ENCODE results near the gene SMIM5. TPM values are rescaled to one million over a fixed set of nuclear protein-coding genes. Genes with fewer than 3 reads are reported as not detected.

SMIM5 gene
- total RNA-seq, 1 donor from 2014 or later = 0.24 TPM

DNA sequence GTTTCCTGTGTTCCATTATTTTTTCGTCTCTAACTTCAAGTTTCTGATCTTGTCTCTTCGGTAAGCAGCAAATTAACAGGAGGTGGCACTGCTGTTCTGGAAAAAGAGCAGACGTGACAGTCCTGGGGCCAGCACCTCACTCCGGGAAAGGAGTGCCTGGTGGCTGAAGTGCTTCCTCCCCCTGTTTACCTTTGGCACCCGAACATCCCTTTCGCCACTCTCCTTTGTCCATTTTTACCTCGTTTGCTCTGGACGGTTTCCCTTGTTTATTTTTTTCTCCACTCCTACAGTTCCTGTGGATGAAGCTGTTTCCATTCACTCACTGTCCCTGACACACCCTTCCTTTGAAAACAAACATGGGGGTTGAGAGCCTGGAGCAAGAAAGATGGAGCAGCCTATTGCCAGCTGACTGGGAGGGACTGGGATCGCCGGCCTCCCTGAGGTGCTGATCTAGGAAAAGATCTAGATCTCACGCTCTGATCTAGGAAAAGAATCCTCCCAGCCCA is 46.5 kb downstream of the SMIM5 start:
- no peak for DNase-seq (ENCODE audit: extremely low spot score, unreplicated experiment)
- peaks cover 71% of the 10 kb centered on the region for H3K4me1 Mint-ChIP-seq (ENCODE audit: unreplicated experiment)

DNA sequence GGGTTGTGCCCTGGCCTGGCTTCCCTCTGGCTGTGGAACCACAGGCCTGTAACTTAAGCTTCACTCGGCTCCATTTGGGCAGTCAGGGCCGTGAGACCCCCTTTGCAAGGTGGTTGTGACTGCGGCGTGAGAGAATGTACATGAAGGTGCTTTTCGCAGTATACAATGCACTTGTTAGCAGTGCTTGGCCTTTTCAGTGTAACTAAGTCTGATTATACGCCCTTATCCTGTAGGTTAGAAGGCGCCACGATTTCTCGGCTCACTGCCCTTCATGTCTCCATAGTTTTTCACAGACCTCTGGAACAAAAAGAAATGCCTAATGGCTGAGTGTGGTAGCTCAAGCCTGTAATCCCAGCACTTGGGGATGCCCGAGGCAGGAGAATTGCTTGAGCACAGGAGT is 47.2 kb downstream of the SMIM5 start:
- no peak for DNase-seq (ENCODE audit: extremely low spot score, unreplicated experiment)
- Mint-ChIP-seq H3K4me3 (ENCODE audit: unreplicated experiment) (no peak overlapping the region), H3K4me1 (ENCODE audit: unreplicated experiment) (peaks cover 74% of the 10 kb centered on the region), H3K9me3 (ENCODE audit: unreplicated experiment) (no peaks in the 10 kb centered on the region), H3K27ac (ENCODE audit: unreplicated experiment) (peak overlapping the region; percentile 94), H3K27me3 (ENCODE audit: unreplicated experiment) (no peaks in the 10 kb centered on the region), H3K36me3 (ENCODE audit: unreplicated experiment) (peaks cover 8% of the 10 kb centered on the region)
- TF ChIP-seq, protein P1, sequence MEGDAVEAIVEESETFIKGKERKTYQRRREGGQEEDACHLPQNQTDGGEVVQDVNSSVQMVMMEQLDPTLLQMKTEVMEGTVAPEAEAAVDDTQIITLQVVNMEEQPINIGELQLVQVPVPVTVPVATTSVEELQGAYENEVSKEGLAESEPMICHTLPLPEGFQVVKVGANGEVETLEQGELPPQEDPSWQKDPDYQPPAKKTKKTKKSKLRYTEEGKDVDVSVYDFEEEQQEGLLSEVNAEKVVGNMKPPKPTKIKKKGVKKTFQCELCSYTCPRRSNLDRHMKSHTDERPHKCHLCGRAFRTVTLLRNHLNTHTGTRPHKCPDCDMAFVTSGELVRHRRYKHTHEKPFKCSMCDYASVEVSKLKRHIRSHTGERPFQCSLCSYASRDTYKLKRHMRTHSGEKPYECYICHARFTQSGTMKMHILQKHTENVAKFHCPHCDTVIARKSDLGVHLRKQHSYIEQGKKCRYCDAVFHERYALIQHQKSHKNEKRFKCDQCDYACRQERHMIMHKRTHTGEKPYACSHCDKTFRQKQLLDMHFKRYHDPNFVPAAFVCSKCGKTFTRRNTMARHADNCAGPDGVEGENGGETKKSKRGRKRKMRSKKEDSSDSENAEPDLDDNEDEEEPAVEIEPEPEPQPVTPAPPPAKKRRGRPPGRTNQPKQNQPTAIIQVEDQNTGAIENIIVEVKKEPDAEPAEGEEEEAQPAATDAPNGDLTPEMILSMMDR (IDR thresholded peaks at IDR 0.05) = no peak

More for the DNA sequence above, 46.5 kb downstream of the SMIM5 start:
- Mint-ChIP-seq H3K27me3 (ENCODE audit: unreplicated experiment) (no peaks in the 10 kb centered on the region), H3K36me3 (ENCODE audit: unreplicated experiment) (peaks cover 9% of the 10 kb centered on the region), H3K27ac (ENCODE audit: unreplicated experiment) (peak overlapping the region; percentile 94), H3K9me3 (ENCODE audit: unreplicated experiment) (no peaks in the 10 kb centered on the region), H3K4me3 (ENCODE audit: unreplicated experiment) (peak overlapping the region; percentile 26)
- TF ChIP-seq, protein P1 (IDR thresholded peaks at IDR 0.05) = peak; percentile 69

DNA sequence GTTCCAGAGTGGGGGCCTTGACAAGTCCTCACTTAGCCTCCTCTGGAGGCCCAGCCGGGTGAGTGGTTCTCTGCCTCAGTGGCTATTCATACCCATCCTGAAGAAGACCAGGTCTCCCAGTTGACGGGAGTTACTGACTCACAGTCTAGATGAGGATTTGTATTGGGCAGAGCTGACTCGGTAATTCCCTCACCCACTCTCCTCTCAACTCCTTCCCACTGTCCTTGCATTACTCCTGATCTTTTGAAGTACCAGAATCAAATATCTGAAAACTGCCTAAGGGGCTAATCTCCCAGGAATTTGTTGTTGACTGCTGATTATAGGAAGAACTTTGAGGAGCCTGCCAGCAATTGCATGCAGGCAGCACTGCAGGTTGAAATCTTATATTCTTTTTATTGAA is 48.1 kb downstream of the SMIM5 start:
- Mint-ChIP-seq H3K9me3 (ENCODE audit: unreplicated experiment) (no peaks in the 10 kb centered on the region), H3K27ac (ENCODE audit: unreplicated experiment) (peak overlapping the region; percentile 94), H3K4me1 (ENCODE audit: unreplicated experiment) (peaks cover 78% of the 10 kb centered on the region), H3K27me3 (ENCODE audit: unreplicated experiment) (no peaks in the 10 kb centered on the region), H3K36me3 (ENCODE audit: unreplicated experiment) (peaks cover 6% of the 10 kb centered on the region), H3K4me3 (ENCODE audit: unreplicated experiment) (no peak overlapping the region)
- TF ChIP-seq, protein P1 (IDR thresholded peaks at IDR 0.05) = no peak
- DNase-seq (ENCODE audit: extremely low spot score, unreplicated experiment) = no peak

DNA sequence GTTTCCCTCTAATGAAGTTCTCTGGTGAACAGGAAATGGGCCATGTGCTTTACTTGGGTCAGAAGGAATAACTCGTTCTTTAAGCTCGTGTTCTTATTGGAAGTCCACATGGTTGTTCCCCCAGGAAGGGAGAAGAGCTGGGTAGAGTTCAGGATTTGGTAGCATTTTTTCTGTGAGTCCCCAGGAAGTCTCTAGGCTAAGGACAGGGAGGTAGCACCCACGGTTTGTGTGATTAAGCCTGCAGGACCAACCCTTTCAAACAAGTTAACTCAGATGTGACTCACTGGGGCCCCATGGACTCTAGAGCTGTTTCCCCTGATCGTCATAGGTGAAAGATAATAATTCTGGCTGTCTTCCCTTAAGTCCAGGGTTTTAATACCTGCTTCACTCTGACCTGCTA is 50.3 kb downstream of the SMIM5 start:
- peak overlapping the region; percentile 95 for H3K27ac Mint-ChIP-seq (ENCODE audit: unreplicated experiment)

DNA sequence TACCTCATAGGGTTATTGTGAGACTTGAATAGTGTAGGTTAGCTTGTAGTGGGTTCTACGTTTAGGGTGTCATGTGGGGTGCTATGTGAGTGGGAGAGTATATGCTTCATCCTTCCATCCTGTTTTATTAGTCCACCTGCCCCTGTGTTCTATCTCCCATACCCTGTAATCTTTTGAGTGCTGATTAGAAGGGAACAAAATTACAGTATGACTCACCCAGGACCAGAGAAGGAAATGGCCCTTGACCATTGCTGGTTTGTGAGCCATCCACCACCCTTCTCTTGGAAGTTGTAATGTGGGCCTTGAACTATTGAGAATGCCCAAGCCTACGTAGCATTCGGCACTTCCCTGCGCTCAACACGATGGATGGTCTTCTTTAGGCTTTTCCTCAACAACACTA is 51.0 kb downstream of the SMIM5 start:
- H3K9me3 Mint-ChIP-seq (ENCODE audit: unreplicated experiment) = no peaks in the 10 kb centered on the region
- no peaks in the 10 kb centered on the region for H3K27me3 Mint-ChIP-seq (ENCODE audit: unreplicated experiment)
- H3K4me1 Mint-ChIP-seq (ENCODE audit: unreplicated experiment) = peaks cover 82% of the 10 kb centered on the region
- DNase-seq (ENCODE audit: extremely low spot score, unreplicated experiment) = no peak
- no peak overlapping the region for H3K4me3 Mint-ChIP-seq (ENCODE audit: unreplicated experiment)
- H3K36me3 Mint-ChIP-seq (ENCODE audit: unreplicated experiment) = peaks cover 4% of the 10 kb centered on the region
- peak overlapping the region; percentile 95 for H3K27ac Mint-ChIP-seq (ENCODE audit: unreplicated experiment)
- TF ChIP-seq, protein P1 (IDR thresholded peaks at IDR 0.05) = no peak

More for the DNA sequence above, 50.3 kb downstream of the SMIM5 start:
- DNase-seq (ENCODE audit: extremely low spot score, unreplicated experiment) = no peak
- H3K27me3 Mint-ChIP-seq (ENCODE audit: unreplicated experiment) = no peaks in the 10 kb centered on the region
- no peak overlapping the region for H3K4me3 Mint-ChIP-seq (ENCODE audit: unreplicated experiment)
- peaks cover 6% of the 10 kb centered on the region for H3K36me3 Mint-ChIP-seq (ENCODE audit: unreplicated experiment)
- TF ChIP-seq, protein P1 (IDR thresholded peaks at IDR 0.05) = no peak
- peaks cover 82% of the 10 kb centered on the region for H3K4me1 Mint-ChIP-seq (ENCODE audit: unreplicated experiment)
- H3K9me3 Mint-ChIP-seq (ENCODE audit: unreplicated experiment) = no peaks in the 10 kb centered on the region
